Muscle of arm (tissue), 12 donors: ENCODE measurements around the gene RNF114. TPM values are rescaled to one million over a fixed set of nuclear protein-coding genes. Genes with fewer than 3 reads are reported as not detected.
A peak's percentile ranks its signal among the peaks of the same experiment; 100 is the strongest.
"Not testable (repeated sequence)": the region's sequence is repeated elsewhere in the genome, so short reads cannot be mapped to it uniquely, and the experiment has no call there.

Experiments
- DNase-seq: peaks from one replicate; pipeline ENCODE4 v3.0.0-alpha.2; 2013
- polyA plus RNA-seq, 12 donors: library from polyadenylated mRNA; unstranded; fragments of 120-200 nt; gene quantifications; one replicate each; pipeline ENCODE4 v1.2.1, GENCODE V29; 2013; ENCODE audit not compliant: insufficient read length in 12 of 12

Gene RNF114
- polyA plus RNA-seq, 12 donors: 34.0 to 56.9 (median 40.4) TPM; not detected in 1

DNA sequence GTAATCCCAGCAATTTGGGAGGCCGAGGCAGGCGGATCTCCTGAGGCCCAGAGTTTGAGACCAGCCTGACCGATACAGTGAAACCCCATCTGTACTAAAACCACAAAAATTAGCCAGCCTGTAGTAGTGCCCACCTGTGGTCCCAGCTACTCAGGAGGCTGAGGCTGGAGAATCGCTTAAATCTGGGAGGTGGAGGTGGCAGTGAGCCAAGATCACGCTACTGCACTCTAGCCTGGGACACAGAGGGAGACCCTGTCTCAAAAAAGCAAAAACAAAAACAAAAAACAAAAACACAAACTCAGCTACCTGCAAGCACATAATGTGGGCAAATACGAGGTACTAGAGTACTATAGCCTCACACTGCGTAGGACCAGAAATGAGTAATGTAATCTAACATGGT, 17.2 kb upstream of the RNF114 start:
- no peak for DNase-seq

DNA sequence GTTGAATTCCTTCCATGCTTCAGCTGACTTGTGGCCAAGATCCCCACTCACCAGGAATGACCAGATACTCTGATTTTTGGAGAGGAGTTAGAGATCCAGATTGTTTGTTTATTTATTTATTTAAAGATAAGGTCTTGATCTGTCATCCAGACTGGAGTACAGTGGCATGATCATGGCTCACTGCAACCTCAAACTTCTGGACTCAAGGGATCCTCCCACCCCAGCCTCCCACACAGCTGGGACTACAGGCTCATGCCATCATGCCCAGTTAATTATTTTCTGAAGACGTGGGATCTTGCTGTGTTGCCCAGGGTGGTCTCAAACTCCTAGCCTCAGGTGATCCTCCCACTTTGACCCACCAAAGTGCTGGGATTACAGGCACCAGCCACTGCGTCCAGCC, 16.7 kb upstream of the RNF114 start:
- DNase-seq: no peak

DNA sequence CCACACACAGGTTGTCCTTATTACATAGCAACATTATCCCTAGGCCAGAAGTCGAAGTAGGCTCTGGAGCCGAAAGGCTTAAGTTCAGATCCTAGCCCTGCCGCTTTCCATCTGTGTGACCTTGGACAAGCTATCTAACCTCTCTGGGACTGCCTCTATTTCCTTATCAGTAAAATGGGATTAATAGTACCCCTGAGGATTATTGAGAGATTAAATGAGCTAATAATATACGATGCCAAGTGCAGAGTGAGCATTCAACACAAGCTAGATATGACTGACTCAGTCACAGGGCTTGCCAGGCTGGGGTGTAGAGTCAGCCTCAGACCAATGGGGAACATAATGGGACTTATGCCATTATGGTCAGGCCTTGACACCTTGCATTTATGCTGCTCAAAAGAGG, 11.9 kb upstream of the RNF114 start:
- DNase-seq: no peak

DNA sequence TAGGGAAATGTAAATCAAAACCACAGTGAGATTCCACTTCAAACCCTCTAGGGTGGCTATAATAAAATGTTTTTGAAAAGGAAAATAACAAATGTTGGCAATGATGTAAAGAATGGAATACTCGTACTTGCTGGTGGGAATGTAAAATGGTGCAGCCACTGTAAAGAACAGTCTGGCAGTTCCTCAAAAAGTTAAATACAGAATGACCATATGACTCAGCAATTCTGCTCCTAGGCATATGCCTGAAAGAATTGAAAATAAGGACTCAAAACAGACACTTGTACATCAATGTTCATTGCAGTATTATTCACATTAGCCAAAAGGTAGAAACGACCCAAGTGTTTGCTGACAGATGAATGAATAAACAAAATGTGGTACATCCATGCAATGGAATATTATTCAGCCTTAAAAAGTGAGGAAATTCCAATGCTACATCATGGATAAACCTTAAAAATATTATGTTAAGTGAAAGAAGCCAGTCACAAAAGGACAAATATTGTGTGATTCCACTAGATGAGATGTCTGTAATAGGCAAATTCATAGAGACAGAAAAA, 10.2 kb upstream of the RNF114 start:
- DNase-seq: no peak

DNA sequence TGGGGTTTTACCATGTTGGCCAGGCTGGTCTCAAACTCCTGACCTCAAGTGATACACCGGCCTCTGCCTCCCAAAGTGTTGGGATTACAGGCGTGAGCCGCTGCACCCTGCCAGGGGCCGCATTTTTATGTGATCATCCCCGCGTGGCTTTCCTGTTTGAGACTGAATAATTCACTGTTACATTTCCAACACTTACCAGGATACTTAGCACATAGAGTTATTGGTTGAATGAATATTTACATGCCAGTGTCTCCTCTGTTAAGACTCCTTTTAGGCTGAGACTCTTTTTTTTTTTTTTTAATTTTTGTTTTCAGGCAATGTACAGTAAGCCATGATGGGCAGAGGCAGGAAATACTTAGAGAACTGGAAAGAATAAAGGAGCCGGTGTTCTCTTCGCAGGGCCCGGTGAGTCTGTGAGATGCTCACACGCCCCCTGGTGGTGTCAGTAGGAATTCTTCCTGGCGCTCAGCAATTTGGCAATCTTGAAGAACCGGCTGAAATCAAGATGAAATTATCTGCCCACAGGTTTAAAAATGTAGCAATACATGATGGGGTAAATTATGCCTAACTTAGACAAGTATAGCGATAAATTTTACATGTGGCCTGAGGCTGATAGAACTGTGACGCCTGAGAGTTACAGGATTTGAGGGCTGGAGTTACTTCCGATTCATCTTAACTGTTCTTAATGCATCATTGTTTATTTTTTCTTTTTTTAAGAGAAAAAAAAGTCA, 7.6 kb upstream of the RNF114 start:
- DNase-seq: peak; percentile 87

DNA sequence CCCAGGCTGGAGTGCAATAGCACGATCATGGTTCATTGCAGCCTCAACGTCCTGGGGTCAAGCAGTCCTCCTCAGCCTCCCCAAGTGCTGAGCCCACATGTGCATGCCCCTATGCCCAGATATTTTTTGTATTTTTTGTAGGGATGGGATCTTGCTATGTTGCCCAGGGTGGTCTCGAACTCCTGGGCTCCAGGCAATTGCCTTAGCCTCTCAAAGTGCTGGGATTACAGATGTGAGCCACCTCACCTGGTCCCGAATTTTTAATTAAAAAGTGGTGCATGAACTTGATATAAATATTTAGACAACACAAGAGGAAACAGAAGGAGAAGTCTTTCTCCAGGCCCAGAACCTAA, 7.1 kb upstream of the RNF114 start:
- no peak for DNase-seq

DNA sequence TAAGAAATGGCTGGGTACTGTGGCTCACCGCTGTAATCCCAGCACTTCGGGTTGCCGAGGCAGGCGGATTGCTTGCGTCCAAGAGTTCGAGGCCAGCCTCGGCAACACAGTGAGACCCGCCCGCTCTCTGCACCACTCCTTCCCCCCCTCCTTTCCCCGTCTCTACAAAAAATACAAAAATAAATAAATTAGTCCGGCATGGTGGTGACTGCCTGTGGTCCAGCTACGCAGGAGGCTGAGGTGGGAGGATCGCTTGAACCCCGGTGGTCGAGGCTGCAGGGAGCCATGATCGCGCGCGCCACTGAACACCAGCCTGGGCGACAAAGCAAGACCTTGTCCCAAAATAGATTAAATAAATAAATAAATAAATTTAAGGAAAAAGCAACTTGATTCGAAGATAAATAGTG, 448 bp upstream of the RNF114 start:
- DNase-seq: no peak

DNA sequence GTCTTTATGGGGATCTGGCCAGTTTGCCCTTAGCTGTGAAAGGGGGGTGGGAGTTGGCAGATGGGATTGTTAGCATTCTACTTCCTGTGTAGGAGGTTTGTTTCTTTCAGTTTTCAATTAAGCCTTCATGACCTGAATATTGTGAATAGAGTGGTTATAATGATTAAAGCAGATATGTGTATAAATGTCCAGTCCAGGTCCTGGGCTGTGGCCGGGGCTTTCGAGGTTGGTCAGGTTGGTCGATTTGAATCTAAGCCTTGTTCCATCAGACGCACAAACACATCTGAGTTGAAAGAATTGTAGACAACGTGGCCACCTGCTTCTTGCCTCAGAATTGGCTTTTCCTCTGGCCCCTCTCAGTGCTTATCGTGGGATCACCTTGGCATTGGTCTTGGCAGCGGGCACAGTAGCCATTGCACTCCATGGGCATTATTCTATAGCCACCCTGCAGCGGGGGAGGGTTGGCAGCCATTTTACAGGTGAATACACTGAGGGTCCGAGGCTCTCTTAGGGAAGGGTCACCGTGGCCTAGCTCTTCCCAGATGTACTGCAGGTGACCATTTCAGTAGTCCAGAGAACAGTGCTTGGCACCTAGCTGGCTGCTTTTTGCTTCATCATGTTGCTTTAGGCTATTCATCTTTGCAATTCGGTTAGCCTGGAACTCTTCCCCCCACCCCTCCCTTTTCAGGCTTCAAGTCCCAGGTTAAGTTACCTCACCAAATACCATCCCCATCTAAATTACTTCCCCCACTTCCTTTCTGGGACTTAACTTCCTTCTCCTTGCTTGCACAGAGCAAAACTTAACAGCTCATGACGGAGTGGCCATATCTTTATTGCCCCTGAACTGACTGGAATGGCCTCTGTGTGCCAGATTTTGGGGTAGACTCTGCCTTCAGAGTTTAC, 1.1 kb downstream of the RNF114 start:
- DNase-seq: no peak

DNA sequence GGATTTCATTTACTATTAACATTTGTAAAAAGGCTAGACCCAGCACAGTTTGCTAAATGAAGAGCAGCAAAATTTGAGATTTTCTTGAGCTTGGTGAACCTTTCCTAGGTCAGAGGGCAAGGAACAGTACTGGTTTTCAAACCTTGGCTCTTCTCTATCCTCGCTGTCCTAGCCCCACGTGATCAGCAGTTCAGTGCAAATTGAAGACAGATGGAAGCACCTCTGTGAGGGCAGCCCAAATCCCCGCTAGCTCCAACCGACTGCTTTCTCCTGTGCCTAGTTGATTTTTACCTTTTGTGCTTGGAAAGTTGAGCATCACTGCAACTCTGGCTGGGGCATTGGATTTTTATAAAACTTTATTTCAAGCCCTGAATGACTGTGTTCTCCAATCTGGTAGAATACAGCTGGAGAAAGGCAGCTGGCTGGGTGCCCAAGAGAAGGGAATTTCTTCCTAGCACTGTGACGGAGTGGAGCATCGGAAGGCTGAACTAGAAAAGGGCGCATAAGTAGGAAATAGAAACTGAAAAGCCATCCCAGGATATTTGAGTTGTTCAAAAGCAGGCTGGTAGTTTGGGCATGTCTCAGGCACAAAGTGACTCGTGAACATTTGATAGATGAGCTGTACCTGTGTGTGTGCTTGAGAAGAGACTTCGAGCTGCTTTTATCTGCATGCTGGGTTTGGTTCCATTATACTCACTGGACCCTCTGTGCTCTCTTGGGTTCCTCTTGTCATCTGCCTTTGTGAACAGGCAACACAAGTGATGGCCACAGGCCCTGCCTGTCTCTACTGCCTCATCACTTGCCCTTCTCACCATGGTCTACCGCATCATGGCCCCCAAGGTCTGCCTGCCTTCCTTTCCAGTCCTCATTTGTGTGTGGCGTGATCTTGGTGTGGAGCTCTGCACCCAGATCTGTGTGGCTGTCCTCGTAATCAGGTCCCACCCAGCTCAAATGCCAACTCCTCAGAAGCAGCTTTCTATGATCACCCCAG, 2.3 kb downstream of the RNF114 start:
- DNase-seq: peak; percentile 75

DNA sequence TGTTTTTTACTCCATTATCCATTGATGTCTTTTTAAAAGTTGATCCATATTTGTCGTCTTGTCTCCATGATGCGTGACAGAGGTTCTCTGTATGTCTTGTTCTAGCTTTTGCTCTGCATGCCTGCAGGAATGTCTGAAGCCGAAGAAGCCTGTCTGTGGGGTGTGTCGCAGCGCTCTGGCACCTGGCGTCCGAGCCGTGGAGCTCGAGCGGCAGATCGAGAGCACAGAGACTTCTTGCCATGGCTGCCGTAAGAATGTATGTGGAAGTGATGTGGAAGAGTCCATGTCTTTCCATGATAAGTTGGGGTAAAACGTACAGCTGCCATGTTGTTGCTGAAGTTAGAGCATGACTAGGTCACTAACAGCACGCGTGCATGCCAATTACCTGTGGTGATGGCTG, 5.3 kb downstream of the RNF114 start:
- no peak for DNase-seq

DNA sequence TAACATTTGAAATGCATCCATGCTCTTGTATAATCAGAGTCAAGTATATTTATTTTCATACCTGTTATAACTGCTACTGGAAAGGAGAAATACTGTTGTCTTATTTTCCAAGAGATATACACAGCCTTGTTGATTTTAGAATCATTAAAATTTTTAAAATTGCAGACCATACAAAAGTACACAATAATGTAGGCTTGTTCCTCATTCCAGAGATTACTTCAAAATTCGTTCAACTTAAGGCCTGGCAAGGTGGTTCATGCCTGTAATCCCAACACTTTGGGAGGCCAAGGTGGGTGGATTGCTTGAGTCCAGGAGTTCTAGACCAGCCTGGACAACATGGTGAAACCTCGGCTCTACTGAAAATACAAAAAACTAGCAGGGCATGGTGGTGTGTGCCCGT, 6.1 kb downstream of the RNF114 start:
- no peak for DNase-seq

DNA sequence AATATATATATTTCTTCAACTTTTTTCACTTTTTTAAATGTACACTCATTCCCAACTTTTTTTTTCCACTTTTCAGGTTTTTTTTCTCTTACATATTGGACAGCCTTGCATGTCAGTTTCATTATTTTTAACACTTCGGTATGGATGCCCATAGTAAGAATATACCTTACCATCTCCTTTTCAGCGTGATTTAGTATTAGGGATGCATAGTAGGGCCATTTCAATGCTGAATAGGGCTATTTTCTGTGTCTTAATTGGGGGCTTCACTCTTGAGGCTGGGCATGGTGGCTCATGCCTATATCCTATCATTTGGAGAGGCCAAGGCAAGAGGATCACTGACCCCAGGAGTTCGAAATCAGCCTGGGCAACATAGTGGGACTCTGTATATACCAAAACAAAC, 6.7 kb downstream of the RNF114 start:
- no peak for DNase-seq

DNA sequence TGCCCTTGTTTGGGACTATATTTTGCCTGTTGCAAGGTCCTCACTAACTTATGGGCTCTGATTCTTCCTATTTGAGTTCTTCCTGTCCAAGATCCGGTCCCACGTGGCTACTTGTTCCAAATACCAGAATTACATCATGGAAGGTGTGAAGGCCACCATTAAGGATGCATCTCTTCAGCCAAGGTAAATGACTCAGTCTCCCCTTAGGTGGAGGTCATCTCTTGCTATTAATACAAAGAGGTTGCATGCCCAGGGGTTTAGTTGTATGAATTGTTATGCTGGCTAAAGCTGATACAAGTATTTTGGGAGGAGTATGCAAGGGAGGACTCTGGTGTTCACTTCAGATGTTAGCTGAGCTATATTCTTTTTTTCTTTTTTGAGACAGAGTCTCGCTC, 9.1 kb downstream of the RNF114 start:
- no peak for DNase-seq

DNA sequence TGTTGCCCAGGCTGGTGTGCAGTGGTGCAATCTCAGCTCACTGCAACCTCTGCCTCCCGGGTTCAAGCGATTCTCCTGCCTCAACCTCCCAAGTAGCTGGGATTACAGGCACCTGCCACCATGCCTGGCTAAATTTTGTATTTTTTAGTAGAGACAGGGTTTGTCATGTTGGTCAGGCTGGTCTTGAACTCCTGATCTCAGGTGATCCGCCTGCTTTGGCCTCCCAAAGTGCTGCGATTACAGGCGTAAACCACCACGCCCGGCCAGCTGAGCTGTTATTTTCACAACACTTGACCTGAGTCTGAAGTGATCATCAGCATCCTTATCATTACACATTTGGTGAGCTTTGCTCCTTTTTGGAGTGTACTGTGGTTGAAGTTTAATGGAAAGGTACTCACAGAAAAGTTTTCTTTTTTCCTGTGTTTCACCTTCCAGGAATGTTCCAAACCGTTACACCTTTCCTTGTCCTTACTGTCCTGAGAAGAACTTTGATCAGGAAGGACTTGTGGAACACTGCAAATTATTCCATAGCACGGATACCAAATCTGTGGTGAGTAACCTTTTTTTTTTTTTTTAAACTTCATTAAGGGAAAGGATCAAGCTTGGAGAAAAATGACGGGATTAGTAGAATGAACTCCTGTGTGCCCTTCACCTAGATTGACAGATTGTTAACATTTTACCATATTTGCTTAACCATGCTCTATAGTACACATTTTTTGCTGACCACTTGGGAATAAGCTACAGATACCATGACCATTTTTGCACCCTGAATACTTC, 9.7 kb downstream of the RNF114 start:
- DNase-seq: no peak

DNA sequence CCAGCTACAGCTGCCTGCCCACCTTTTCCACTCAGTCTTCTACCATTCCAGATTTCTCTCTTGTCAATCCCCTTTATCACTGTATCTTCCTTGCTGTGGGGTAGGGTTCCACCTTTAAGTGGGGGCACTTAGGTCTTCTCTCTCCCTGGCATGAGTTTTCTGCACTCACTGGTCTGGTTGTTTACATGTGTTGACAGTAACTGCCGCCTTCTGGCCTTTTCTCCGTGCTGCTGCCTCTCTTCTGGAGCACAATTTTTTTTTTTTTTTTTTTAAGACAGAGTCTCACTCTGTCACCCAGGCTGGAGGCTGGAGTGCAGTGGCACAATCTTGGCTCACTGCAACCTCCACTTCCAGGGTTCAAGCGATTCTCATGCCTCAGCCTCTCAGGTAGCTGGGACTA, 12.0 kb downstream of the RNF114 start:
- no peak for DNase-seq

DNA sequence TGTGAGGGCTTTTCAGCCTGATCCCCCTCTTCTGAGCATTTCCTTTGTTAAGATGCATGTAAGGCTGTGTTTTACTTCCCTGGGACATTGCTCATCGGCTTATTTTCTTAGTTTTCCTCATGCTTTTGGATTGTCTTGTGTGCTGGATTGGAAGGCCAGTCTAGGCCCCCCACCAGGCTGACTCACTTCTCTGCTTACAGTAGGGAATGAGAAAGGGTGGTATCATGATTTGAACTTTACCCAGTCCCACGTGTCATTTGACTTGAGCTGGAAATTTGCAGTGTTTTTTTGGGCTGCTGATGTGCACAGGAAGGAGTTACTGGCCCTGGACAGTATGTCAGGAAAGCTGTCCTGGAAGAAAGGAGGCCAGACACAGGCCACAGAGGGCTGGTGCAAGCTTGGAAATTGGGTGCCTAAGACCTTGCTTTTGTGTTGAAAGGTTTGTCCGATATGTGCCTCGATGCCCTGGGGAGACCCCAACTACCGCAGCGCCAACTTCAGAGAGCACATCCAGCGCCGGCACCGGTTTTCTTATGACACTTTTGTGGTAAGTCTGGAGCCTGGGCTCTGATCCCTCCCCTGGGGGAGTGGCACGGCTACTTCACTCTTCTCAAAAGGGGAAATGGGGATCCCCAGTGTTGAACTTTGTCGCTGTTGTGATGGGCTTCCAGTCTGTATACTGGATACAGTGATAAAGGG, 12.8 kb downstream of the RNF114 start:
- DNase-seq: no peak

DNA sequence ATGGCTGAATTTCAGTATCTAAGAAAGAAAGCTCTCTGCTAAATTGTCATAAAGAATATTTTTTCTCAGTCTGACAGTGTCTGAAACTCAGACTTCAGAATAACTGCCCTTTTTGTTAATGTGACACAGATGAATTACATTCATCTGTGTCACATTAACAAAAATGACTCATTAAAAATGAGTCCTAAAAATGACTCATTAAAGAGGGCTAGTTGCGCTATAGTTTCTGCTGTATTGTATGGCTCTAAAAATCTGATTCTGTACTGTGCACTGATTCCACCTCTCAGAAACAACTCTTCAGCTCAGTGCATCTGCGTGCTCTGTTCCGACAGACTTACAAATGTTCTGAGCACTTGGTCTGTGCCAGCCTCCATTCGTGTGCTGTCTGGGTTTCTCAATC, 15.0 kb downstream of the RNF114 start:
- no peak for DNase-seq

DNA sequence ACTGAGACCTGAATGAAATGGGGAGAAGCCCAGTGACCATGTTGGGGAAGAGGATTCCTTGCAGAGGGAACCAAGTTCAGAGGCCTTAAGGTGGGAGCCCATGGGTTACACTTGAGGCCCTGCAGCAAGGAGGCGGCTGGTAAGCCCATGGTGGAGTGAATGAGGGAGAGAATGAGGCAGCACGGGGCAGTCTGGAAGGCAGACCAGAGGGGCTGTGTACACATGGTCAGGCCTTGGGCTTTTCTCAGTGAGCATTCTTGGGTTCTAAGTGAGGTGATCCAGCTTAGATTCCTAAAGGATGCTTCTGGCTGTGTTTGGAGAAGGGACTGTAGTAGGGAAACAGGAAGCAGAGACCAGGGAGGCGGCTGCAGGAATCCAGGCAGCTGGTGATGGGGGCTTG, 19.0 kb downstream of the RNF114 start:
- DNase-seq: no peak

DNA sequence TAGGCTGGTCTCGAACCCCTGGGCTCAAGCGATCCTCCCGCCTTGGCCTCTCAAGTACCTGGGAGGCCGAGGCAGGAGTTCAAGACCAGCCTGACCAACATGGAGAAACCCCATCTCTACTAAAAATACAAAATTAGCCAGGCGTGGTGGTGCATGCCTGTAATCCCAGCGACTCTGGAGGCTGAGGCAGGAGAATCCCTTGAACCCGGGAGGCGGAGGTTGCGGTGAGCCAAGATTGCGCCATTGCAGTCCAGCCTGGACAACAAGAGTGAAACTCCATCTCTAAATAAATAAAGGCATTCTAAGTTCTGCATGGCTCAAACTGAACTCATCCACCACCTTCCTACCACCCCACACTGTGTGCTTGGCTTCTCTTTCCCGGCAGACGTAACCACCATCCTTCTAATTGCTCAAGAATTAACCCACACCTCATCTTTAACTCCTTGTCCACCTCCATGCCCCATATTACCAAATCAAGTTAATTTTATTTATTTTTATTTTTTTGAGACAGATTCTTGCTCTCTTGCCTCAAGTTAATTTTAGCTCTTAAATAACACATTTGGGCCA, 19.7 kb downstream of the RNF114 start:
- not testable (repeated sequence) for DNase-seq

DNA sequence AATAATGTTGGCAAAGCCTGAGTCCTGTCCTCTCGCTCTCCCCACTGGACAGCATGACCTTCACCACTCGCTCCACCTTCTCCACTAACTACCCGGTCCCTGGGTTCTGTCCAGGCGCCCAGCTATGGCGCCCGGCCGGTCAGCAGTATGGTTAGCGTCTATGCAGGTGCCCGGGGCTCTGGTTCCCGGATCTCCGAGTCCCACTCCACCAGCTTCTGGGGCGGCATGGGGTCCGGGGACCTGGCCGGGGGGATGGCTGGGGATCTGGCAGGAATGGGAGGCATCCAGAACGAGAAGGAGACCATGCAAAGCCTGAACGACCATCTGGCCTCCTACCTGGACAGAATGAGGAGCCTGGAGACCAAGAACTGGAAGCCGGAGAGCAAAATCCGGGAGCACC, 20.5 kb downstream of the RNF114 start:
- DNase-seq: no peak
